ENCODE measurements around the gene PRKAR2A. TPM values are rescaled to one million over a fixed set of nuclear protein-coding genes. Genes with fewer than 3 reads are reported as not detected.

PRKAR2A gene
- total and polyA plus RNA-seq, 2 donors (not counting 3 experiments of a cell fraction or from before 2014, with no cell fraction given), result 8.6 to 69.9 TPM

DNA sequence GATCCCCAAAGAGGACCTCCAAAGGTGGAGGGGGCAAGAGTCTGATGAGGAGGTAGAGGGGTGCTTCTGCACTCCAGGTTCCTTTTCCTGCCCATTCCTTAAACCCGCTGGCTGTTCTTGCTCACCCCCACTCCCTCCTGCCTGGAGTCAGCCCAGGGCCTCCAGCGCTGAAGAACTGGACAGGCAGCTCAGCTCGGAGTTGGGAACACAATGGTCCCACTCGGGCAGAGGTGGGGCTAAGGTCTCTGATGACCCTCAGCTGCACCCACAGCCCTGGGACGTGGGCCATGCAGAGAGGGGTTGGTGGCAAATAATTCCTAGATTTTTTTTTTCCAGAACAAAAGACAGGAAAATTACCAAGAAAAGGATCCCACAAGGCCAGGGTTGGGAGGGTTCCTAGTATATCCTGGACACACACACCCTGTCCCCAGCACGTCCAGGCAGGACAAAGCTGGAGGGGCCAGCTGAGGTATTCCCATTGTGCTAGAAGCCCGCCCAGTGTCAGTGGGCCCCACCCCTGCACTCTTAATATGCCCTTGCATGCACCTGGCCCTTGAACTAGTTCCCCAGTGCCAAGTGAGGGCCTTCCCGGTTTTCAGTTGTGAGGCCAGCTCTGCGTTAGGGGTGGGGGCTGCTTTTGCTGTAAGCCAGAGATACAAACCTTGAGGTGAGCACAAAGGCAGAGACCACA is 108.6 kb downstream of the PRKAR2A start:
- Histone ChIP-seq H3K4me3 (replicated peaks in 1 of 3; ENCODE audit: insufficient read depth in 1 of 3, low read depth in 1 of 3, low read length in 3 of 3) (no peak overlapping the region), H3K79me2 (ENCODE audit: control insufficient read depth, insufficient read depth, low read length) (no peaks in the 10 kb centered on the region), H3K4me2 (ENCODE audit: insufficient read depth, low read length) (no peak overlapping the region), H3K4me1 (ENCODE audit: control insufficient read depth, extremely low read depth, insufficient read depth, low read length) (peaks cover 3% of the 10 kb centered on the region), H3K36me3 (ENCODE audit: control insufficient read depth in 2 of 2, extremely low read depth in 1 of 2, insufficient read depth in 2 of 2, low read length in 2 of 2) (no peaks in the 10 kb centered on the region), H4K20me1 (replicated peaks; ENCODE audit: control insufficient read depth, extremely low read depth, insufficient read depth, low read length) (no peaks in the 10 kb centered on the region), H3K27me3 (ENCODE audit: control insufficient read depth in 2 of 2, insufficient read depth in 2 of 2, low read length in 2 of 2) (no peaks in the 10 kb centered on the region), H3K9me3 (replicated peaks; ENCODE audit: control insufficient read depth, insufficient read depth, low read length) (no peaks in the 10 kb centered on the region), H3K9me1 (replicated peaks; ENCODE audit: control insufficient read depth, extremely low read depth, insufficient read depth, low read length) (no peaks in the 10 kb centered on the region), H3K27ac (ENCODE audit: insufficient read depth, low read depth, low read length) (no peak overlapping the region), H3K9ac (replicated peaks; ENCODE audit: extremely low read depth, insufficient read depth, low read length) (no peak overlapping the region), H2AFZ (ENCODE audit: low read depth, low read length) (no peak overlapping the region)
- dilution Hi-C loops (cut with MboI; ENCODE audit: extremely low pct_ligation_motif_present, low sequenced_read_pairs), result no loop called here
- CTCF ChIA-PET, result interaction anchor here (0.5 to 2.4 kb wide), 40 partner anchors 7 to 545 kb away, joined by 3 to 23 read pairs (median 4); partner anchors contain the start of genes ARIH2, IP6K2, NCKIPSD and P4HTM
- intact Hi-C loops (cut with micrococcal nuclease), result no loop called here
- DNase-seq (ENCODE audit: low read depth, low spot score), result no peak
- no peak for FAIRE-seq
- no TSS peak for BruUV-seq (replicated peaks)
- POLR2A ChIA-PET, result interaction anchor here (0.6 to 1.2 kb wide), 2 partner anchors 23 to 202 kb away, joined by 3 read pairs; partner anchors contain the start of gene IP6K2
- TF ChIP-seq MYC (IDR thresholded peaks at IDR 0.05; ENCODE audit: low read depth, low read length), result no peak
- no peak for TF ChIP-seq JUN (IDR thresholded peaks at IDR 0.05; ENCODE audit: borderline replicate concordance, insufficient read depth, insufficient read length, low read depth)
- TF ChIP-seq POLR2AphosphoS5 (IDR thresholded peaks at IDR 0.05; ENCODE audit: insufficient read depth, low read depth, low read length), result no peak
- TF ChIP-seq GATA2 (IDR thresholded peaks at IDR 0.05; ENCODE audit: insufficient read depth, insufficient read length, low read depth, low read length), result no peak
- no peak for TF ChIP-seq FOS (IDR thresholded peaks at IDR 0.05; ENCODE audit: borderline replicate concordance, insufficient read depth, low read length)

DNA sequence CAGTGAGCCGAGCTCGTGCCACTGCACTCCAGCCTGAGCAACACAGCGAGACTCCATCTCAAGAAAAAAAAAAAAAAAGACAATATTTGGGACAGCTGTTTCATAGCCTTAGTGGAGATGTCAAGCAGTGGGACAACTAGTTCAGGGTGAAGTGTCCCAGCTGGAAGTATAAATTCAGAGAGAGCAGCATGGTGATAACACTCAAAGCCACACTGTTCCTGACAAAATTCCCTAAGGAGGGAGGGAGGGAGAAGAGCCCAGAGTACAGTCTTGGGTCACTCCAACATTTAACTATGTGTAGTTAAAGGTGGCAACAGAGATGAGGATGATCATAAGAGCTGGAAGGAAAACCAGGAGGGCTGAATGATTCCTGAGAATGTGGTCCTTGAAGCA is 109.5 kb downstream of the PRKAR2A start:
- Histone ChIP-seq H3K27ac (ENCODE audit: insufficient read depth, low read depth, low read length) (no peak overlapping the region), H3K9me3 (replicated peaks; ENCODE audit: control insufficient read depth, insufficient read depth, low read length) (no peaks in the 10 kb centered on the region), H3K79me2 (ENCODE audit: control insufficient read depth, insufficient read depth, low read length) (no peaks in the 10 kb centered on the region), H3K36me3 (ENCODE audit: control insufficient read depth in 2 of 2, extremely low read depth in 1 of 2, insufficient read depth in 2 of 2, low read length in 2 of 2) (no peaks in the 10 kb centered on the region), H3K9ac (replicated peaks; ENCODE audit: extremely low read depth, insufficient read depth, low read length) (no peak overlapping the region), H4K20me1 (replicated peaks; ENCODE audit: control insufficient read depth, extremely low read depth, insufficient read depth, low read length) (no peaks in the 10 kb centered on the region), H3K27me3 (ENCODE audit: control insufficient read depth in 2 of 2, insufficient read depth in 2 of 2, low read length in 2 of 2) (no peaks in the 10 kb centered on the region), H3K4me2 (ENCODE audit: insufficient read depth, low read length) (no peak overlapping the region), H3K4me3 (replicated peaks in 1 of 3; ENCODE audit: insufficient read depth in 1 of 3, low read depth in 1 of 3, low read length in 3 of 3) (no peak overlapping the region), H2AFZ (ENCODE audit: low read depth, low read length) (no peak overlapping the region), H3K4me1 (ENCODE audit: control insufficient read depth, extremely low read depth, insufficient read depth, low read length) (peaks cover 3% of the 10 kb centered on the region), H3K9me1 (replicated peaks; ENCODE audit: control insufficient read depth, extremely low read depth, insufficient read depth, low read length) (no peaks in the 10 kb centered on the region)
- CTCF ChIA-PET, result interaction anchor here (0.8 to 2.3 kb wide), 4 partner anchors 10 to 217 kb away, joined by 3 to 15 read pairs (median 4); no protein-coding TSS in a partner anchor
- TF ChIP-seq, protein P1, sequence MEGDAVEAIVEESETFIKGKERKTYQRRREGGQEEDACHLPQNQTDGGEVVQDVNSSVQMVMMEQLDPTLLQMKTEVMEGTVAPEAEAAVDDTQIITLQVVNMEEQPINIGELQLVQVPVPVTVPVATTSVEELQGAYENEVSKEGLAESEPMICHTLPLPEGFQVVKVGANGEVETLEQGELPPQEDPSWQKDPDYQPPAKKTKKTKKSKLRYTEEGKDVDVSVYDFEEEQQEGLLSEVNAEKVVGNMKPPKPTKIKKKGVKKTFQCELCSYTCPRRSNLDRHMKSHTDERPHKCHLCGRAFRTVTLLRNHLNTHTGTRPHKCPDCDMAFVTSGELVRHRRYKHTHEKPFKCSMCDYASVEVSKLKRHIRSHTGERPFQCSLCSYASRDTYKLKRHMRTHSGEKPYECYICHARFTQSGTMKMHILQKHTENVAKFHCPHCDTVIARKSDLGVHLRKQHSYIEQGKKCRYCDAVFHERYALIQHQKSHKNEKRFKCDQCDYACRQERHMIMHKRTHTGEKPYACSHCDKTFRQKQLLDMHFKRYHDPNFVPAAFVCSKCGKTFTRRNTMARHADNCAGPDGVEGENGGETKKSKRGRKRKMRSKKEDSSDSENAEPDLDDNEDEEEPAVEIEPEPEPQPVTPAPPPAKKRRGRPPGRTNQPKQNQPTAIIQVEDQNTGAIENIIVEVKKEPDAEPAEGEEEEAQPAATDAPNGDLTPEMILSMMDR (IDR thresholded peaks at IDR 0.05; ENCODE audit: extremely low read depth in 1 of 2, insufficient read depth in 1 of 2, low read depth in 1 of 2, low read length in 2 of 2), result no peak
- TF ChIP-seq JUN (IDR thresholded peaks at IDR 0.05; ENCODE audit: borderline replicate concordance, insufficient read depth, insufficient read length, low read depth) (no peak), EZH2 (IDR thresholded peaks at IDR 0.05; ENCODE audit: borderline replicate concordance, low read depth, low read length, severe bottlenecking) (no peak), FOS (IDR thresholded peaks at IDR 0.05; ENCODE audit: borderline replicate concordance, insufficient read depth, low read length) (no peak), GATA2 (IDR thresholded peaks at IDR 0.05; ENCODE audit: insufficient read depth, insufficient read length, low read depth, low read length) (no peak), POLR2AphosphoS5 (IDR thresholded peaks at IDR 0.05; ENCODE audit: insufficient read depth, low read depth, low read length) (no peak), POLR2A (IDR thresholded peaks at IDR 0.05; ENCODE audit: low read depth, low read length) (no peak), MYC (IDR thresholded peaks at IDR 0.05; ENCODE audit: low read depth, low read length) (no peak)
- TF ChIP-seq, protein P2, sequence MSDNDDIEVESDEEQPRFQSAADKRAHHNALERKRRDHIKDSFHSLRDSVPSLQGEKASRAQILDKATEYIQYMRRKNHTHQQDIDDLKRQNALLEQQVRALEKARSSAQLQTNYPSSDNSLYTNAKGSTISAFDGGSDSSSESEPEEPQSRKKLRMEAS (IDR thresholded peaks at IDR 0.05; ENCODE audit: insufficient read depth, insufficient read length), result no peak
- no TSS peak for BruUV-seq (replicated peaks)
- no peak for DNase-seq (ENCODE audit: low read depth, low spot score)
- intact Hi-C loops (cut with micrococcal nuclease) (no loop called here), dilution Hi-C loops (cut with MboI; ENCODE audit: extremely low pct_ligation_motif_present, low sequenced_read_pairs) (no loop called here)
- POLR2A ChIA-PET, result no interaction called here
- no peak for FAIRE-seq

All from endothelial cell of umbilical vein (primary cell).